Thymus (tissue), 11 donors: ENCODE results near the gene RAD18. TPM values are rescaled to one million over a fixed set of nuclear protein-coding genes. Genes with fewer than 3 reads are reported as not detected.

Source experiments
- DNase-seq, 9 donors: peaks; one replicate each; pipeline ENCODE4 v3.0.0-alpha.2; 2013; ENCODE audit warnings: low spot score in 9 of 9, low read depth in 6 of 9, missing footprints in 1 of 9
- H3K27ac ChIP-seq, 2 donors: one replicate each; pipeline ENCODE4 v1.5.1; 2013; ENCODE audit warnings: control low read depth in 1 of 2, low read depth in 1 of 2, low read length in 1 of 2, mild to moderate bottlenecking in 1 of 2, moderate library complexity in 1 of 2
- H3K27me3 ChIP-seq, 2 donors: one replicate each; pipeline ENCODE4 v1.5.1; 2013; ENCODE audit warnings: low read length in 1 of 2; ENCODE audit not compliant: control insufficient read depth in 2 of 2, insufficient read depth in 1 of 2
- H3K36me3 ChIP-seq, 2 donors: one replicate each; pipeline ENCODE4 v1.5.1; 2013; ENCODE audit warnings: low read length in 1 of 2, mild to moderate bottlenecking in 1 of 2, moderate library complexity in 1 of 2; ENCODE audit not compliant: control insufficient read depth in 2 of 2, insufficient read depth in 2 of 2
- H3K4me1 ChIP-seq, 2 donors: one replicate each; pipeline ENCODE4 v1.5.1; 2013; ENCODE audit warnings: low read length in 2 of 2; ENCODE audit not compliant: control insufficient read depth in 2 of 2, insufficient read depth in 2 of 2
- H3K4me3 ChIP-seq, 2 donors: one replicate each; pipeline ENCODE4 v1.5.1; 2013; ENCODE audit warnings: low read length in 2 of 2, control low read depth in 1 of 2, mild to moderate bottlenecking in 1 of 2
- H3K9me3 ChIP-seq, 2 donors: one replicate each; pipeline ENCODE4 v1.5.1; 2013; ENCODE audit warnings: low read length in 1 of 2, mild to moderate bottlenecking in 1 of 2; ENCODE audit not compliant: control insufficient read depth in 2 of 2, insufficient read depth in 1 of 2
- WGBS: extraction: QIAGEN DNeasy Blood & Tissue Kit; methylation state at CpG from one replicate; pipeline ENCODE4 v1.1.7; 2013; 5-methylcytosine and 5-hydroxymethylcytosine counted together
- polyA plus RNA-seq: library from polyadenylated mRNA; stranded (reverse); fragments of 200-250 nt; gene quantifications from one replicate; pipeline ENCODE4 v1.2.3, GENCODE V29; 2013
- total RNA-seq: library from RNA; stranded (reverse); fragments of 120-200 nt; gene quantifications from one replicate; pipeline ENCODE4 v1.2.4, GENCODE V29; 2013
- donor health status: healthy.

The RAD18 gene
- total and polyA plus RNA-seq, 2 donors, result 4.0 to 14.5 TPM

GRCh38 chr3:8835385-8835784 is 127.9 kb downstream of the RAD18 start:
- Histone ChIP-seq H3K27ac (no peak overlapping the region), H3K4me1 (no peaks in the 10 kb centered on the region), H3K4me3 (no peak overlapping the region), H3K27me3 (no peaks in the 10 kb centered on the region), H3K36me3 (no peaks in the 10 kb centered on the region), H3K9me3 (no peaks in the 10 kb centered on the region)
- no peak for DNase-seq
- 73% methylated on average over 4 of the region's 4 CpGs for WGBS

- Histone ChIP-seq H3K4me1 (no peaks in the 10 kb centered on the region), H3K27me3 (no peaks in the 10 kb centered on the region), H3K27ac (no peak overlapping the region), H3K4me3 (no peak overlapping the region), H3K9me3 (no peaks in the 10 kb centered on the region), H3K36me3 (no peaks in the 10 kb centered on the region)
- 98% methylated on average over 6 of the region's 6 CpGs for WGBS
- no peak for DNase-seq
Measured at GRCh38 chr3:8834974-8835373, 128.3 kb downstream of the RAD18 start.

GRCh38 chr3:8827641-8828040 is 135.6 kb downstream of the RAD18 start:
- no peak for DNase-seq
- no peaks in the 10 kb centered on the region for H3K9me3 ChIP-seq
- H3K36me3 ChIP-seq, result no peaks in the 10 kb centered on the region
- H3K27me3 ChIP-seq, result no peaks in the 10 kb centered on the region
- no peak overlapping the region for H3K27ac ChIP-seq
- H3K4me3 ChIP-seq, result no peak overlapping the region
- WGBS, result 95% methylated on average over 1 of the region's 1 CpG
- no peaks in the 10 kb centered on the region for H3K4me1 ChIP-seq

Other genes with a start within 250 kb of the RAD18 start
- 0.38 TPM for gene CAV3, start 229.7 kb downstream of the RAD18 start, total RNA-seq
- 1.2 TPM for gene CAV3, start 229.7 kb downstream of the RAD18 start, polyA plus RNA-seq
- gene OXTR, start 193.9 kb downstream of the RAD18 start, total RNA-seq, result 0.80 TPM
- gene OXTR, start 193.9 kb downstream of the RAD18 start, polyA plus RNA-seq, result 1.3 TPM